ENCODE measurements around the gene SLC16A1.

The SLC16A1 gene

GRCh38 chr1:112882271-112882744 lies 73.7 kb downstream of the SLC16A1 start:
- no peak for DNase-seq (ENCODE audit: low spot score)

DNA sequence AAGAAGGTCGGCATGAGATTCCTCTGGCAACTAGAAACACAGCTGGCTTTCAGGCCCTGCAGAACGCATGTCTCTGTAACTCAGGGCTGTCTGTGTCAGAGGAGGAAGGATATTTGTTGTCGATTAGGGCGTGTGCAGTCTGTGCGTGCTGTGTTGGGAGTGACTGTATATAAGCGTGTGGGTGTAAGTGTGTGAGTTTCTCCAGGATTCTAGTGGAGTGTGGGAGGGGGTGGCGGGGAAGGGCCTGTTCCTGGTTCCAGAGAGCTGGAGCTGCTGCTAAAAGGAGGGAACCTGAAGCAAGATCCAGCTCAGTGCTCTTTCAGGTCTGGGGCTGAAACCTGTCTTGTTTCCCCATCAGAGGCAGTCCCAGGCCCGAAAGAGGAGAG lies 74.3 kb downstream of the SLC16A1 start:
- DNase-seq (ENCODE audit: low spot score) = no peak

DNA sequence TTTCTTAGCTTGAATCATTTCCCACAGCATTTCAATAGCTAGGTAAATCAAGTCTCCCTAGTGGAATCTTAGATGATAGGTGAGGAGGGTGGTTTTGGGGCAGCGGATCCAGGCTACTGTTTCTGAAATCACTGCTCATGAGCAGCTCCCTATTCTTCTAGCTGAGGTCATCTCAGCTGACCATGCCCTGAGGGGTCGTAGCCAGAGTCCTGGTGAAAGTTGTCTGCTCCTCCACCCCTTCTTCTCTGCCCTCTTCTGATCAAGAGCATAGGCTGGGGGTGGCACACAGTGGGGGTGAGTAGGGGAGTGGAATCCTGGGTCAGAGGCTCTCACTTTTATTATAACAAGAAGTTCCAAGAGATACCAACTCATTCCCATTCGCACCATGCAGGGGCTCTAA lies 76.2 kb downstream of the SLC16A1 start:
- DNase-seq (ENCODE audit: low spot score) = no peak

- DNase-seq (ENCODE audit: low spot score) = no peak
These were observed 77.7 kb downstream of the SLC16A1 start for GRCh38 chr1:112878321-112878720.

DNA sequence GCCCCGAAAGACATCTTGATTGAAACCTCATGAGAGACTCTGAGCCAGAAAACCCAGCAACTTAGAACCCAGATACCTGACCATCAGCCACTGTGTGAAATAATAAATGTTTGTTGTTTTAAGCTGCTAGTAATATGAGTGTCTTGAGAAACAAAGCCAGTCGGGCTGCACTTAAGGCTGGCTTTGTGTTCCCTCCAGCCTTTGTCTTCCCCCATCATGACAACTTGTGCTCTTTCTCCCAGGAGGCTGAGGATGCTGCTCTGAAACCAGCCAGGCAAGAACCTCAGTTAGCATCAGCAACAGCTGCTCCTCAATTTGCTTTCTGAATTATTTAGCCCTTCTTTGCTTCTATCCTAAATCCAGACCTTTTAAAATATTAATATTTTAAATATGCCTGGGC lies 78.2 kb downstream of the SLC16A1 start:
- no peak for DNase-seq (ENCODE audit: low spot score)

- no peak for DNase-seq (ENCODE audit: low spot score)
These were observed 79.7 kb downstream of the SLC16A1 start for GRCh38 chr1:112876315-112876714.

DNA sequence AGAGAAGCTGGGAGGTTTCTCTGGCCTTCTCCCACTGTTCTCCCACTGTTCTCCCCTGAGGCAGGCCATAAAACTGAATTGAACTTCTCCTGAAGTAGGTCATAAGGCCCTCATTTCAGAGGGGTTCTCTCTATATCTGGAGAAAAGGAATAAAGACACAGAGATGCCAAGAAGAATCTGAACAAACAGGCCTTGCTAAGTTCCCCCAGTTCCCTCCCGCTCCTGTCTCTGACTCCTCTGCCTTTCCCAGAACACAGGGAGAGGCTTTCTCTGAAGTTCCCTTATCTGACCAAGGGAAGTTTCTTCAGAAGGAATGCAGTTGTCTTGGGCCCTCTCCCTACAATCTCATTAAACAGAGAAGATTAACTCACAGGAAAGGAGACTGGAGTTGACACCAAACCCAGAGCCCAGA lies 83.4 kb downstream of the SLC16A1 start:
- DNase-seq (ENCODE audit: low spot score) = no peak

DNA sequence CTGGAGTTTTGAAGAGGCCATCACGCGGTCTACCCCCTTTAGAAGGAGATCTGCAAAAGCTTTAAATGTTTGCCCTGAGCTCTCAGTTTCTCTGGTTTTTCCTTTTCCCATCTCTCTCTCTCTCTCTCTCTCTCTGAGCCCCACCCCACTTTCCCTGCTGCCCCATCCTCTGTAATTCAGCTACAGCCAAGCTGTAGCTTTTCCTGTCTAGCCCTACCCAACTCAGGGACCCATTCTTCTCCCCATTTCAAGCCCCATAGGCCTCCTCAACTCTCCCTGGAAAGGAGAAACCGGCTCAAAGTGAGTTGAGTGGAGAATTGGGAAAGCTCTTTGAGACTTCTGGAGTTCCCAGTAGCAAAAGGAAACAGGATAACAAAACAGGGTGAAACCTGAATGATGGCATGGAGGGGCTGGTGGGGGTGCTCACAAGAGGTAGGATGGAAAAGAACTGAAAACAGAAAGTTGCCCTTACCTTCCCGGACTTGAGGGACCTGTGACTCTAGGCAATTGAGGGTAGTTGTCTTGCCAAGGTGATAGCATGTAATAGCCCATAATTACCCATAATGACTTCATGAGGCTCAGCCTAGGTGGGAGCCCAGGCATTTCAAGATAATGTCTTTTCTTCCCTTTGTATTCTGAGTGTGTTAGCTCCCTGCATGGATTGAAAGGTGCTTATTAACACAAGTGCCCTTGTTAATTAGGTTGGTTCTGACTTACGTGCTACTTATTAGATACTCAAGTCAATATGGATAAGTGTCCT lies 84.9 kb downstream of the SLC16A1 start:
- DNase-seq (ENCODE audit: low spot score) = no peak

GRCh38 chr1:112869895-112870294 lies 86.1 kb downstream of the SLC16A1 start:
- DNase-seq (ENCODE audit: low spot score) = no peak

- DNase-seq (ENCODE audit: low spot score) = no peak
These were observed 87.8 kb downstream of the SLC16A1 start for GRCh38 chr1:112868191-112868590.

- DNase-seq (ENCODE audit: low spot score) = no peak
These were observed 89.0 kb downstream of the SLC16A1 start for GRCh38 chr1:112866981-112867380.

DNA sequence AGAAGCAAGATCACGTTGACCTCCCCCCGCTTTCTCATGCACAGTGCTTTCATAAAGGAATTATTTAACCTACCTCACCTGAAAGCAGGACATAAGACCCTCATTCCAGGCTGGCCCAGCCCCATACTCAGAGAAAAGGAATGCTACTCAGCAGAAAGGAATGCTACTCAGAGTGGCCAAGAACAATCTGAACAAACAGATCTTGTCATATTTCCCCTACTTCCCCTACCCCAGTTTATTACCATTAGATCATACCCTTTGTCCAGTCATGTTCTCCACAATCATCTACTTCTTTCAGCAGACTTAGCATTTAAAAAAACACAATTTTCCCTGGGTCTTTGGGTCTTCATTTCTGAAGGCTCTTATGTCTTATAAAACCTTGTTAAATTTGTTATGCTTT lies 89.8 kb downstream of the SLC16A1 start:
- DNase-seq (ENCODE audit: low spot score) = no peak

DNA sequence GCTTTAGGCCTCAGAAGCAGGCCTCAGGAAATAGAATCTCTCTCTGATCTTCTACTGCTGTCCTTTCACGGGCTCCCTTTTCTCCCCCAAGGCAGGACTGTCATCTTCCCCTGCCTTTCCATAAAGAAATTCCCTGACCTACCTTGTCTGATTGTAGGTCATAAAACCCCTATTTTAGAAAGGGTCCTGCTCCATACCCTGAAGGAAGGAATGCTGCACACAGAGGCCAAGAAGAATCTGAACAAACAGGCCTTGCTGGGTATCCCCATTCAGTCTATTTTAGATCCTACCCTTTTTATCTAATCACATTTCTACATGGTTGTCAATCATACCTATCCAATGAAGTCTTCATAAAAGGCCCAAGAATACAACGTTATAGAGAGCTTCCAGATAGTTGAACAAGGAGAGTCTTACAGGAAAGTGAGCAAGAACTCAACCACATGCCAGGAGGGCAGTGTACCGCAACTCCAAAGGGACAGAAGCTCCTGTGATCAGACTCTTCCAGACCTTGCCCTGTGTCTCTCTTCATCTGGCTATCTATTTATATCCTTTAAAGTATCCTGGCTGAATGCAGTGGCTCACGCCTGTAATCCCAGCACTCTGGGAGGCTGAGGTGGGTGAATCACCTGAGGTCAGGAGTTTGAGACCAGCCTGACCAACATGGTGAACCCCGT lies 93.1 kb downstream of the SLC16A1 start:
- DNase-seq (ENCODE audit: low spot score) = no peak
